GM18519 (cell line): ENCODE data around the gene EXT2.

Experiments
- ATAC-seq: cut with Tn5 transposase; IDR thresholded peaks from one replicate; pipeline ENCODE4 v1.9.1; 2021; ENCODE audit warnings: mild to moderate bottlenecking, moderate library complexity; ENCODE audit not compliant: unreplicated experiment, low FRiP score

Gene EXT2

GRCh38 chr11:44128729-44129128 is 33.3 kb downstream of the EXT2 start:
- no peak for ATAC-seq

- no peak for ATAC-seq
Observed at GRCh38 chr11:44130751-44131150, 35.3 kb downstream of the EXT2 start.

- ATAC-seq = no peak
Observed at GRCh38 chr11:44133335-44133946, 38.0 kb downstream of the EXT2 start.

GRCh38 chr11:44134625-44135024 is 39.1 kb downstream of the EXT2 start:
- ATAC-seq = no peak

GRCh38 chr11:44136176-44136945 is 40.9 kb downstream of the EXT2 start:
- ATAC-seq = no peak

- ATAC-seq = no peak
Observed at GRCh38 chr11:44137057-44137456, 41.6 kb downstream of the EXT2 start.

GRCh38 chr11:44138286-44138685 is 42.8 kb downstream of the EXT2 start:
- no peak for ATAC-seq

- ATAC-seq = no peak
Observed at GRCh38 chr11:44138980-44139379, 43.5 kb downstream of the EXT2 start.

- ATAC-seq = no peak
Observed at GRCh38 chr11:44139565-44140330, 44.3 kb downstream of the EXT2 start.

GRCh38 chr11:44140372-44140771 is 44.9 kb downstream of the EXT2 start:
- no peak for ATAC-seq

GRCh38 chr11:44140805-44141204 is 45.3 kb downstream of the EXT2 start:
- ATAC-seq = no peak

- ATAC-seq = no peak
Observed at GRCh38 chr11:44143987-44144909, 48.8 kb downstream of the EXT2 start.

- ATAC-seq = no peak
Observed at GRCh38 chr11:44145011-44145775, 49.7 kb downstream of the EXT2 start.

GRCh38 chr11:44146931-44147330 is 51.5 kb downstream of the EXT2 start:
- no peak for ATAC-seq

- no peak for ATAC-seq
Observed at GRCh38 chr11:44147751-44148150, 52.3 kb downstream of the EXT2 start.

- ATAC-seq = no peak
Observed at GRCh38 chr11:44149651-44150050, 54.2 kb downstream of the EXT2 start.

- no peak for ATAC-seq
Observed at GRCh38 chr11:44150401-44150800, 54.9 kb downstream of the EXT2 start.

- no peak for ATAC-seq
Observed at GRCh38 chr11:44157019-44157418, 61.5 kb downstream of the EXT2 start.

- ATAC-seq = no peak
Observed at GRCh38 chr11:44158384-44158783, 62.9 kb downstream of the EXT2 start.
